Vagina (tissue), 2 donors: ENCODE results near the gene C17orf107. TPM values are rescaled to one million over a fixed set of nuclear protein-coding genes. Genes with fewer than 3 reads are reported as not detected.

Experiments used
- DNase-seq, 2 donors: peaks; one replicate each; pipeline ENCODE4 v3.0.0-alpha.2; 2017; ENCODE audit errors: extremely low spot score in 2 of 2
- H3K27ac ChIP-seq: fragments of 200-600 bp; sonication (generic); one replicate; pipeline ENCODE4 v1.5.1; 2019
- H3K27me3 ChIP-seq: fragments of 200-600 bp; sonication (generic); one replicate; pipeline ENCODE4 v1.5.1; 2019
- H3K36me3 ChIP-seq, 2 donors: fragments of 200-600 bp; sonication (generic); one replicate each; pipeline ENCODE4 v1.5.1; 2017 to 2019
- H3K4me1 ChIP-seq: fragments of 200-600 bp; sonication (generic); one replicate; pipeline ENCODE4 v1.5.1; 2019
- H3K4me3 ChIP-seq, 2 donors: fragments of 200-600 bp; sonication (generic); 1 replicate in 1 of 2; 2 replicates in 1 of 2; pipeline ENCODE4 v1.5.1; 2016 to 2019
- H3K9me3 ChIP-seq: fragments of 200-600 bp; sonication (generic); one replicate; pipeline ENCODE4 v1.5.1; 2019
- POLR2A ChIP-seq, 2 donors: fragments of 450-650 bp; IDR thresholded peaks; one replicate each; pipeline ENCODE4 v1.6.1; 2017; ENCODE audit warnings: antibody characterized with exemption in 2 of 2, mild to moderate bottlenecking in 2 of 2, moderate library complexity in 2 of 2
- POLR2AphosphoS5 ChIP-seq, 2 donors: sonication (generic); formaldehyde crosslinking; IDR thresholded peaks; one replicate each; pipeline ENCODE4 v1.9.0; 2017; ENCODE audit warnings: antibody characterized with exemption in 2 of 2, mild to moderate bottlenecking in 2 of 2, low read depth in 1 of 2; ENCODE audit not compliant: insufficient read depth in 1 of 2
- intact Hi-C: fragments of 100-400 bp; cut with DNase I; formaldehyde crosslinking; loops from one replicate; pipeline ENCODE4 v1.15.1; 2023
- total RNA-seq: library from RNA; depleted of rRNA; stranded (reverse); fragments of >200 nt; gene quantifications from one replicate; pipeline ENCODE4 v1.2.3, GENCODE V29; 2016
- TF ChIP-seq, protein P1 (sequence below), 3 experiments: fragments of 450-650 bp in 2 of 3; fragments of 200-600 bp in 1 of 3; sonication (generic) in 1 of 3; IDR thresholded peaks; one replicate each; pipeline ENCODE4 v1.5.1; 2017 to 2019; ENCODE audit warnings: antibody characterized with exemption in 3 of 3, mild to moderate bottlenecking in 2 of 3, moderate library complexity in 2 of 3

Gene C17orf107
- total RNA-seq, 1 donor from 2014 or later = 1.7 TPM

DNA sequence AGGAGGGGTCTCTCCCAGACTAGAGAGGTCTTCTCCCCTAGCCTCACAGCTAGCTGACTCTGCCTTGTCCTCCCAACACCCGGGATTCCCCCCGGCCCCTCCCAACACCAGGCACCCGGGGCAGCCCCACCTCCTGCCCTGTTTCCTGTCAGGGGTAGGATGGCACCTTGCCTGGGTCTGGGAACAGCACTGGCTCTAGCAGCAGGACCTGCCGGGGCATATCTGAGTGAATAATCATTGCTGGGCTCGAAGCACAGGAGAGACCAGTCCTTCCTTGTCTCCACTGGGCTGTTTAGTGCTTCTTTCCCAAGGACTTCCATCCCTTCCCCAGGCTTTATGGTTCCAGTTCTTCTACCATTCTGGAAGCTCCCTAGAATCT lies 40.5 kb upstream of the C17orf107 start:
- peak overlapping the region in 1 of 2 donors; percentile 35 for H3K4me3 ChIP-seq
- H3K4me1 ChIP-seq = peaks cover 83% of the 10 kb centered on the region
- H3K36me3 ChIP-seq = peaks cover 0 to 7% of the 10 kb centered on the region in 2 donors
- no peaks in the 10 kb centered on the region for H3K9me3 ChIP-seq
- DNase-seq = no peak
- intact Hi-C loops = no loop called here
- H3K27me3 ChIP-seq = no peaks in the 10 kb centered on the region
- peak; percentile 58 to 61 for TF ChIP-seq POLR2AphosphoS5 (IDR thresholded peaks at IDR 0.05; ENCODE audit: insufficient read depth in 1 of 2, low read depth in 1 of 2)
- TF ChIP-seq POLR2A (IDR thresholded peaks at IDR 0.05) = no peak
- H3K27ac ChIP-seq = peak overlapping the region; percentile 60

DNA sequence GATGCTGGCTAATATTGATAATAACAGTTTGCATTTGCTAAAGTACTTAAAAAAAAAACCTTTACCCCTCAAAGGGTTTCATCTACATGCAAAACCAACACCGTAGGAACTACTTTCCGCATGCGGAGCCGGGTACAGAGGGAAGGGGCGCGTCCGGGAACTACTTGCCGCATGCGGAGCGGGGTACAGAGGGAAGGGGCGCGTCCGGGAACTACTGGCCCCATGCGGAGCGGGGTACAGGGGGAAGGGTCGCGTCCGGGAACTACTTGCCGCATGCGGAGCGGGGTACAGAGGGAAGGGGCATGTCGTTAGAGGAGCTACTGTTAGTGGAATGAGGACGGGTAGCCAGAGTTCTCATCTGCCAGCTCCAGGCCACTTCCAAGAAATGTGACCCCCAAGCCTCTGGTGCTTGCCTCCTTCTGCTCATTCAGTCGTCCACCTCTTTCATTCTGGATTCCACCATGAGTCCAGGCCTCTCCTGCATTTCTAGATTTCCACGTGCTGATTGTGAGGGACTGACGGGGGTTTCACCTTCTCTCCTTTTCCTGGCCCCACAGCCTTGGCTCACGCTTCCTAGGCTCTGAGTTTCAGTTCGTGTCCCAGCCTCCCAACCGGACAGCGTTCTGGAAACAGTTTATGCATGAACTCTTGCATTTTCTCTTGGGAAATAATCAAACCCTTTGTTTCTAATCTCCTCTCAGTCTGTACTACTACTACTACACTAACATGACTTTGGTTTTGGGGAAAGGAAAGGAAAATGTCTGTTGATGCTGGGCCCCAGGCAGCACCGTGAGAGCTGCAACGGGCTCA lies 39.3 kb upstream of the C17orf107 start:
- peak overlapping the region in 1 of 2 donors; percentile 35 for H3K4me3 ChIP-seq
- H3K27me3 ChIP-seq = no peaks in the 10 kb centered on the region
- intact Hi-C loops = no loop called here
- TF ChIP-seq, protein P1, sequence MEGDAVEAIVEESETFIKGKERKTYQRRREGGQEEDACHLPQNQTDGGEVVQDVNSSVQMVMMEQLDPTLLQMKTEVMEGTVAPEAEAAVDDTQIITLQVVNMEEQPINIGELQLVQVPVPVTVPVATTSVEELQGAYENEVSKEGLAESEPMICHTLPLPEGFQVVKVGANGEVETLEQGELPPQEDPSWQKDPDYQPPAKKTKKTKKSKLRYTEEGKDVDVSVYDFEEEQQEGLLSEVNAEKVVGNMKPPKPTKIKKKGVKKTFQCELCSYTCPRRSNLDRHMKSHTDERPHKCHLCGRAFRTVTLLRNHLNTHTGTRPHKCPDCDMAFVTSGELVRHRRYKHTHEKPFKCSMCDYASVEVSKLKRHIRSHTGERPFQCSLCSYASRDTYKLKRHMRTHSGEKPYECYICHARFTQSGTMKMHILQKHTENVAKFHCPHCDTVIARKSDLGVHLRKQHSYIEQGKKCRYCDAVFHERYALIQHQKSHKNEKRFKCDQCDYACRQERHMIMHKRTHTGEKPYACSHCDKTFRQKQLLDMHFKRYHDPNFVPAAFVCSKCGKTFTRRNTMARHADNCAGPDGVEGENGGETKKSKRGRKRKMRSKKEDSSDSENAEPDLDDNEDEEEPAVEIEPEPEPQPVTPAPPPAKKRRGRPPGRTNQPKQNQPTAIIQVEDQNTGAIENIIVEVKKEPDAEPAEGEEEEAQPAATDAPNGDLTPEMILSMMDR (IDR thresholded peaks at IDR 0.05) = no peak
- TF ChIP-seq POLR2A (IDR thresholded peaks at IDR 0.05) = no peak
- TF ChIP-seq POLR2AphosphoS5 (IDR thresholded peaks at IDR 0.05; ENCODE audit: insufficient read depth in 1 of 2, low read depth in 1 of 2) = no peak
- no peak for DNase-seq
- peaks cover 72% of the 10 kb centered on the region for H3K4me1 ChIP-seq
- peak overlapping the region; percentile 60 for H3K27ac ChIP-seq
- no peaks in the 10 kb centered on the region for H3K9me3 ChIP-seq
- H3K36me3 ChIP-seq = peaks cover 0 to 7% of the 10 kb centered on the region in 2 donors

DNA sequence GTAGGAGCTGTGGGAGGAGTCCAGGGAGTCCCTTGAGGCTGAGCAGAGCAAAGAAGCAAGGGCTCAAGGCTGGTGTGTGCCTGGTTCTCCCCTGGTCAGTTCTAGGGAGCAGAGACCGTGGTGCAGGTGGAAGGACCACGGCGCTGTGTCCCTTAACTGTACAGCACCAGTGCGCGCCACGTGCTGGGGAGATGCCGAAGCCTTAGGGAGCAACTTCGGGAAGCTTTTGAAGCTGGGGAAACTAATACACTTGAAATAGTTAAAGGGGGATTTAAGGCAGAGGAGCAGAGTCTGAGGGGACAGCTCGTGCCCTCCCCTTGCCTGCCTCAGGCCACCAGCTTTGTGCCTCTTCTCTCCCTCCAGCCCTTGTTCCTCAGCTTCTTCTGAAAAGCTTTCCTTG lies 38.7 kb upstream of the C17orf107 start:
- intact Hi-C loops = no loop called here
- TF ChIP-seq POLR2A (IDR thresholded peaks at IDR 0.05) = no peak
- TF ChIP-seq, protein P1 (IDR thresholded peaks at IDR 0.05) = no peak
- TF ChIP-seq POLR2AphosphoS5 (IDR thresholded peaks at IDR 0.05; ENCODE audit: insufficient read depth in 1 of 2, low read depth in 1 of 2) = no peak
- no peaks in the 10 kb centered on the region for H3K9me3 ChIP-seq
- H3K27me3 ChIP-seq = no peaks in the 10 kb centered on the region
- H3K36me3 ChIP-seq = peaks cover 0 to 7% of the 10 kb centered on the region in 2 donors
- no peak for DNase-seq
- peaks cover 69% of the 10 kb centered on the region for H3K4me1 ChIP-seq
- peak overlapping the region in 1 of 2 donors; percentile 35 for H3K4me3 ChIP-seq
- peak overlapping the region; percentile 60 for H3K27ac ChIP-seq

DNA sequence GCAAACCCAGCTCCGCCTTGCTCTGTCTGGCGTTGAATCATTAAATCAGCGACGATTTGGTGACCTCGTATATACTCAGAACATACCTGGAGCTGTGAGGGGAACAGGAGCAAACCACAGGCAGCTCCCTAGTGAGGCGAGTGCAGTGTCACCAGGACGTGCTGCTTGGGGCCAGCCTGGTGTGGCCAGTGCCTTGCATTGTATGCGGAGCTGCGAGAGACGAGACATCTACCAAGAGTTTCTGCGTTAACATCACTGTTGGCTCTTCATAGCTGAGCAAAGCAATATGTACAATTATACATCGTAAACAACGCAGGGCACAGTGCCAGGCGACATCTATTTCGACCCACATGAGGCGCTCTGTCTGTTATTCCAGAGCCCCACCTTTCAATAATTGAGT lies 38.3 kb upstream of the C17orf107 start:
- intact Hi-C loops = no loop called here
- Histone ChIP-seq H3K27me3 (no peaks in the 10 kb centered on the region), H3K4me1 (peaks cover 65% of the 10 kb centered on the region), H3K27ac (no peak overlapping the region), H3K9me3 (no peaks in the 10 kb centered on the region), H3K36me3 (peaks cover 0 to 7% of the 10 kb centered on the region in 2 donors), H3K4me3 (no peak overlapping the region)
- DNase-seq = no peak
- TF ChIP-seq, protein P1 (IDR thresholded peaks at IDR 0.05) = no peak
- TF ChIP-seq POLR2A (IDR thresholded peaks at IDR 0.05) (no peak), POLR2AphosphoS5 (IDR thresholded peaks at IDR 0.05; ENCODE audit: insufficient read depth in 1 of 2, low read depth in 1 of 2) (no peak)

DNA sequence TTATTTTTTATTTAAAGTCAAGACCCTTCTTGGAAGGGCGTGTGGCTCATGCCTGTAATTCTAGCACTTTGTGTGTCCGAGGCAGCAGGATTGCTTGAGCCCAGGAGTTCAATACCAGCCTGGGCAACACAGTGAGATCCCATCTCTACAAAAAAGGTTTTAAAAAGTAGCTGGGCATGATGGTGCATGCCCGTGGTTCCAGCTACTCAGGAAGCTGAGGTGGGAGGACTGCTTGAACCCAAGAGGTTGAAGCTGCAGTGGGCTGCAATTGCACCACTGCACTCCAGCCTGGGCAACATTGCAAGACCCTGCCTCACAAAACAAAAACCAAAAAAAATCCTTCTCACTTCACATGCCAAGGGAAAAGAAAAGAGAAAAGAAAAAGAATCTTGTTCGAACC lies 36.6 kb upstream of the C17orf107 start:
- no peak overlapping the region for H3K4me3 ChIP-seq
- H3K36me3 ChIP-seq = peaks cover 0 to 7% of the 10 kb centered on the region in 2 donors
- DNase-seq = no peak
- H3K27me3 ChIP-seq = no peaks in the 10 kb centered on the region
- peaks cover 53% of the 10 kb centered on the region for H3K4me1 ChIP-seq
- no peak overlapping the region for H3K27ac ChIP-seq
- intact Hi-C loops = no loop called here
- TF ChIP-seq, protein P1 (IDR thresholded peaks at IDR 0.05) = no peak
- TF ChIP-seq POLR2A (IDR thresholded peaks at IDR 0.05) = no peak
- no peak for TF ChIP-seq POLR2AphosphoS5 (IDR thresholded peaks at IDR 0.05; ENCODE audit: insufficient read depth in 1 of 2, low read depth in 1 of 2)
- no peaks in the 10 kb centered on the region for H3K9me3 ChIP-seq
